K562 (cell line): ENCODE measurements around the gene MBD3L4. TPM values are rescaled to one million over a fixed set of nuclear protein-coding genes. Genes with fewer than 3 reads are reported as not detected.
A peak's percentile ranks its signal among the peaks of the same experiment; 100 is the strongest.

Experiments
- DNMT1 ChIP-seq: fragments of 450-650 bp; IDR thresholded peaks from 2 replicates; pipeline ENCODE4 v1.6.1; 2016; ENCODE audit warnings: antibody characterized with exemption, mild to moderate bottlenecking
- FOXK2 ChIP-seq, 2 experiments: fragments of 450-650 bp; IDR thresholded peaks in 1 of 2; conservative IDR thresholded peaks in 1 of 2; 2 replicates each; pipeline ENCODE4 v1.6.1; 2016; ENCODE audit warnings: low read depth in 2 of 2, mild to moderate bottlenecking in 1 of 2
- LCOR ChIP-seq: sonication (generic); formaldehyde crosslinking; IDR thresholded peaks from 2 replicates; pipeline ENCODE4 v1.8.0; 2022; ENCODE audit warnings: mild to moderate bottlenecking, missing genetic modification reagents
- MCM2 ChIP-seq: fragments of 450-650 bp; IDR thresholded peaks from 2 replicates; pipeline ENCODE4 v1.6.1; 2017; ENCODE audit warnings: low read depth, mild to moderate bottlenecking
- MED1 ChIP-seq: sonication (generic); formaldehyde crosslinking; IDR thresholded peaks from 2 replicates; pipeline ENCODE4 v1.8.1; 2023; ENCODE audit warnings: missing genetic modification reagents, borderline replicate concordance
- PHB ChIP-seq: fragments of 250-450 bp; sonication (Bioruptor Pico); IDR thresholded peaks from 2 replicates; pipeline ENCODE4 v1.5.0; 2021
- RB1 ChIP-seq: fragments of 450-650 bp; IDR thresholded peaks from 2 replicates; pipeline ENCODE4 v1.6.1; 2017; ENCODE audit warnings: low read depth, mild to moderate bottlenecking
- SAP30 ChIP-seq: fragments of 200-600 bp; sonication (generic); IDR thresholded peaks from 2 replicates; pipeline ENCODE4 v1.6.1; 2012; ENCODE audit warnings: borderline replicate concordance, low read depth, mild to moderate bottlenecking, moderate library complexity, low read length, control low read depth, inconsistent platforms; ENCODE audit not compliant: insufficient read depth, poor library complexity, severe bottlenecking
- SMC3 ChIP-seq: conservative IDR thresholded peaks from 2 replicates; pipeline ENCODE4 v1.6.1; 2011; ENCODE audit warnings: low read depth, low read length, improper control_type of control experiment; ENCODE audit not compliant: insufficient read depth
- ZFP30 ChIP-seq: fragments of 250-450 bp; sonication (Bioruptor Pico); IDR thresholded peaks from 2 replicates; pipeline ENCODE4 v1.8.0; 2022; ENCODE audit warnings: moderate library complexity, mild to moderate bottlenecking, inconsistent platforms, borderline replicate concordance
- ZNF41 ChIP-seq: fragments of 250-450 bp; sonication (Bioruptor Pico); conservative IDR thresholded peaks from 2 replicates; pipeline ENCODE4 v1.4.0; 2020; ENCODE audit warnings: mild to moderate bottlenecking
- polyA plus RNA-seq, 8 experiments: library from polyadenylated mRNA; depleted of rRNA in 4 of 8; stranded (reverse) in 5 of 8; unstranded in 3 of 8; fragments of >200 nt; fragmentation: Nextera tagmentation in 2 of 8; fragmentation: Illumina TruSeq in 1 of 8; extraction: Ambion mirVana in 2 of 8; extraction: Trizol in 1 of 8; gene quantifications; 2 replicates each; pipeline versions ENCODE4 v1.2.1 to v1.2.3, GENCODE V29; 2011 to 2014; ENCODE audit warnings: inconsistent platforms in 1 of 8, missing spikeins in 1 of 8
- total RNA-seq, 7 experiments: library from RNA; depleted of rRNA in 6 of 7; stranded (reverse); fragments of >200 nt in 6 of 7; fragmentation: Illumina TruSeq in 2 of 7; extraction: Trizol in 2 of 7; gene quantifications; 2 replicates each; pipeline versions ENCODE4 v1.2.1 to v1.2.3, GENCODE V29; 2011 to 2021; ENCODE audit warnings: low replicate concordance in 1 of 7
- TF ChIP-seq, protein P1 (sequence below): fragments of 250-450 bp; sonication (Bioruptor Pico); IDR thresholded peaks from 2 replicates; pipeline ENCODE4 v1.8.0; 2021; ENCODE audit warnings: mild to moderate bottlenecking, moderate library complexity
- TF ChIP-seq, protein P2 (sequence below): fragments of 450-650 bp; IDR thresholded peaks from 2 replicates; pipeline ENCODE4 v1.6.1; 2016; ENCODE audit warnings: low read depth
- TF ChIP-seq, protein P3 (sequence below): fragments of 450-650 bp; IDR thresholded peaks from 2 replicates; pipeline ENCODE4 v1.6.1; 2016
- TF ChIP-seq, protein P4 (sequence below): fragments of 250-450 bp; sonication (Bioruptor Pico); IDR thresholded peaks from 2 replicates; pipeline ENCODE4 v1.4.0; 2020; ENCODE audit warnings: mild to moderate bottlenecking, moderate library complexity

MBD3L4 gene
- total and polyA plus RNA-seq, 9 of the 15 experiments (the other 6 are each of a cell fraction or from before 2014, with no cell fraction given): not detected

DNA sequence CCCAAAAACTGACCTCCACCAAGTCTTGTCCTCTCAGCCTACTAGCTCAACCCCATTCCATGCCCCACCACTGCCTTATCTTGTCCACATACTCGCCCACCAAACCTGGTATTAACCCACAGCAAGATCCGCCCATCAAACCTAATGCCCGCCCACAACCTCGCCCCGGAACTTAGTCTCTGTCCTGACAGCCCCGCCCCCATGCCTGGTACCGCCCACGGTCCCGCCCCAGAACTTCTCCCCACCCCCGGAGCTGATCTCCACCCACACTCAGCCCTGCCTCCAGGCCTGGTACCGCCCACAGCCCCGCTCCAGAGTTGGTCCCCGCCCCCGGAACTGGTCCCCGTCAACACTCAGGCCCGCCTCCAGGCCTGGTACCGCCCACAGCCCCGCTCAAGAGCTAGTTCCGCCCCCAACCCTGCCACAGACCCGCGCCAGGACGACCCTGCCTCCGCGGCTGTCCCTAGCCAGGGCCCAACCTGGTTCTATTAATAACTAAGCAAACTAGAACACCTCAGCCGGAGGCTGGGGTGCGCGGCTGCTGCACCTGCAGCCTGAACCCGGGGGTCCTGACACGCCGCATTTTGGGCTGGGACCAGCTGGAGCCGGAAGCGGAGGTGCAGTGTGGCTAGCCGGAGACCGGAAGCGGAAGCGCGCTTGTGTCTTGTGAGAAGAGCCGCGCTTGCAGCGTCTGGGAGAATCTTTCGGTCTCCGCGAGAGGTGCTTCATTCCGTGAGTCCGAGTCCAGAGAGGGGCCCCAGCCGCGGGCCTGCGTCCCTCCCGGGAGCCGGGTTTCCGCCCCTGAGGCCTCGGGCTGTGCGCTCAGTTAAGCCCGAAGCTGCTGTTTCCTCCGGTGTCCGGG lies 29.3 kb upstream of the MBD3L4 start, which contains the start of gene ZNF557 (continued):
- TF ChIP-seq, protein P1, sequence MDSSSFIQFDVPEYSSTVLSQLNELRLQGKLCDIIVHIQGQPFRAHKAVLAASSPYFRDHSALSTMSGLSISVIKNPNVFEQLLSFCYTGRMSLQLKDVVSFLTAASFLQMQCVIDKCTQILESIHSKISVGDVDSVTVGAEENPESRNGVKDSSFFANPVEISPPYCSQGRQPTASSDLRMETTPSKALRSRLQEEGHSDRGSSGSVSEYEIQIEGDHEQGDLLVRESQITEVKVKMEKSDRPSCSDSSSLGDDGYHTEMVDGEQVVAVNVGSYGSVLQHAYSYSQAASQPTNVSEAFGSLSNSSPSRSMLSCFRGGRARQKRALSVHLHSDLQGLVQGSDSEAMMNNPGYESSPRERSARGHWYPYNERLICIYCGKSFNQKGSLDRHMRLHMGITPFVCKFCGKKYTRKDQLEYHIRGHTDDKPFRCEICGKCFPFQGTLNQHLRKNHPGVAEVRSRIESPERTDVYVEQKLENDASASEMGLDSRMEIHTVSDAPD (CRISPR knock-in tag): no peak
- TF ChIP-seq MCM2: no peak
- TF ChIP-seq, protein P2, sequence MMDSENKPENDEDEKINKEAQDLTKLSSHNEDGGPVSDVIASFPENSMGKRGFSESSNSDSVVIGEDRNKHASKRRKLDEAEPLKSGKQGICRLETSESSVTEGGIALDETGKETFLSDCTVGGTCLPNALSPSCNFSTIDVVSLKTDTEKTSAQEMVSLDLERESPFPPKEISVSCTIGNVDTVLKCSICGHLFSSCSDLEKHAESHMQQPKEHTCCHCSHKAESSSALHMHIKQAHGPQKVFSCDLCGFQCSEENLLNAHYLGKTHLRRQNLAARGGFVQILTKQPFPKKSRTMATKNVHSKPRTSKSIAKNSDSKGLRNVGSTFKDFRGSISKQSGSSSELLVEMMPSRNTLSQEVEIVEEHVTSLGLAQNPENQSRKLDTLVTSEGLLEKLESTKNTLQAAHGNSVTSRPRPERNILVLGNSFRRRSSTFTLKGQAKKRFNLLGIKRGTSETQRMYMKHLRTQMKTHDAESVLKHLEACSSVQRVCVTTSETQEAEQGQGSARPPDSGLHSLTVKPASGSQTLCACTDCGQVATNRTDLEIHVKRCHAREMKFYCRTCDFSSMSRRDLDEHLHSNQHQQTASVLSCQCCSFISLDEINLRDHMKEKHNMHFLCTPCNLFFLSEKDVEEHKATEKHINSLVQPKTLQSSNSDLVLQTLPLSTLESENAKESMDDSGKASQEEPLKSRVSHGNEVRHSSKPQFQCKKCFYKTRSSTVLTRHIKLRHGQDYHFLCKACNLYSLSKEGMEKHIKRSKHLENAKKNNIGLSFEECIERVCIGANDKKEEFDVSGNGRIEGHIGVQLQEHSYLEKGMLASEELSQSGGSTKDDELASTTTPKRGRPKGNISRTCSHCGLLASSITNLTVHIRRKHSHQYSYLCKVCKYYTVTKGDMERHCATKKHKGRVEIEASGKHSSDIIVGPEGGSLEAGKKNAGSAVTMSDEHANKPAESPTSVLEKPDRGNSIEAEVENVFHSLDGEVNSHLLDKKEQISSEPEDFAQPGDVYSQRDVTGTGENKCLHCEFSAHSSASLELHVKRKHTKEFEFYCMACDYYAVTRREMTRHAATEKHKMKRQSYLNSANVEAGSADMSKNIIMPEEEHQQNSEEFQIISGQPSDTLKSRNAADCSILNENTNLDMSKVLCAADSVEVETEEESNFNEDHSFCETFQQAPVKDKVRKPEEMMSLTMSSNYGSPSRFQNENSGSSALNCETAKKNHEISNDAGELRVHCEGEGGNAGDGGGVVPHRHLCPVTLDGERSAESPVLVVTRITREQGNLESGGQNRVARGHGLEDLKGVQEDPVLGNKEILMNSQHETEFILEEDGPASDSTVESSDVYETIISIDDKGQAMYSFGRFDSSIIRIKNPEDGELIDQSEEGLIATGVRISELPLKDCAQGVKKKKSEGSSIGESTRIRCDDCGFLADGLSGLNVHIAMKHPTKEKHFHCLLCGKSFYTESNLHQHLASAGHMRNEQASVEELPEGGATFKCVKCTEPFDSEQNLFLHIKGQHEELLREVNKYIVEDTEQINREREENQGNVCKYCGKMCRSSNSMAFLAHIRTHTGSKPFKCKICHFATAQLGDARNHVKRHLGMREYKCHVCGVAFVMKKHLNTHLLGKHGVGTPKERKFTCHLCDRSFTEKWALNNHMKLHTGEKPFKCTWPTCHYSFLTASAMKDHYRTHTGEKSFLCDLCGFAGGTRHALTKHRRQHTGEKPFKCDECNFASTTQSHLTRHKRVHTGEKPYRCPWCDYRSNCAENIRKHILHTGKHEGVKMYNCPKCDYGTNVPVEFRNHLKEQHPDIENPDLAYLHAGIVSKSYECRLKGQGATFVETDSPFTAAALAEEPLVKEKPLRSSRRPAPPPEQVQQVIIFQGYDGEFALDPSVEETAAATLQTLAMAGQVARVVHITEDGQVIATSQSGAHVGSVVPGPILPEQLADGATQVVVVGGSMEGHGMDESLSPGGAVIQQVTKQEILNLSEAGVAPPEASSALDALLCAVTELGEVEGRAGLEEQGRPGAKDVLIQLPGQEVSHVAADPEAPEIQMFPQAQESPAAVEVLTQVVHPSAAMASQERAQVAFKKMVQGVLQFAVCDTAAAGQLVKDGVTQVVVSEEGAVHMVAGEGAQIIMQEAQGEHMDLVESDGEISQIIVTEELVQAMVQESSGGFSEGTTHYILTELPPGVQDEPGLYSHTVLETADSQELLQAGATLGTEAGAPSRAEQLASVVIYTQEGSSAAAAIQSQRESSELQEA: no peak
- peak; percentile 42; the same call in 1 of the 2 replicates for TF ChIP-seq RB1
- TF ChIP-seq SAP30: peak; percentile 92
- TF ChIP-seq LCOR (CRISPR knock-in tag): peak; percentile 76
- TF ChIP-seq FOXK2 (conservative IDR thresholded peaks at IDR 0.05 in 1 of 2, IDR thresholded peaks at IDR 0.05 in 1 of 2; ENCODE audit: low read depth in 2 of 2): peak; percentile 79 to 82; a peak in 3 of 4 replicates
- TF ChIP-seq ZFP30 (CRISPR knock-in tag): no peak
- TF ChIP-seq, protein P3, sequence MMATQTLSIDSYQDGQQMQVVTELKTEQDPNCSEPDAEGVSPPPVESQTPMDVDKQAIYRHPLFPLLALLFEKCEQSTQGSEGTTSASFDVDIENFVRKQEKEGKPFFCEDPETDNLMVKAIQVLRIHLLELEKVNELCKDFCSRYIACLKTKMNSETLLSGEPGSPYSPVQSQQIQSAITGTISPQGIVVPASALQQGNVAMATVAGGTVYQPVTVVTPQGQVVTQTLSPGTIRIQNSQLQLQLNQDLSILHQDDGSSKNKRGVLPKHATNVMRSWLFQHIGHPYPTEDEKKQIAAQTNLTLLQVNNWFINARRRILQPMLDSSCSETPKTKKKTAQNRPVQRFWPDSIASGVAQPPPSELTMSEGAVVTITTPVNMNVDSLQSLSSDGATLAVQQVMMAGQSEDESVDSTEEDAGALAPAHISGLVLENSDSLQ: peak; percentile 89
- TF ChIP-seq ZNF41 (CRISPR knock-in tag): no peak
- TF ChIP-seq SMC3: no peak
- no peak for TF ChIP-seq PHB (CRISPR knock-in tag)
- TF ChIP-seq DNMT1: no peak
- TF ChIP-seq, protein P4, sequence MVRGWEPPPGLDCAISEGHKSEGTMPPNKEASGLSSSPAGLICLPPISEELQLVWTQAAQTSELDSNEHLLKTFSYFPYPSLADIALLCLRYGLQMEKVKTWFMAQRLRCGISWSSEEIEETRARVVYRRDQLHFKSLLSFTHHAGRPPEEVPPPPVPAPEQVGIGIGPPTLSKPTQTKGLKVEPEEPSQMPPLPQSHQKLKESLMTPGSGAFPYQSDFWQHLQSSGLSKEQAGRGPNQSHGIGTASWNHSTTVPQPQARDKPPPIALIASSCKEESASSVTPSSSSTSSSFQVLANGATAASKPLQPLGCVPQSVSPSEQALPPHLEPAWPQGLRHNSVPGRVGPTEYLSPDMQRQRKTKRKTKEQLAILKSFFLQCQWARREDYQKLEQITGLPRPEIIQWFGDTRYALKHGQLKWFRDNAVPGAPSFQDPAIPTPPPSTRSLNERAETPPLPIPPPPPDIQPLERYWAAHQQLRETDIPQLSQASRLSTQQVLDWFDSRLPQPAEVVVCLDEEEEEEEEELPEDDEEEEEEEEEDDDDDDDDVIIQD (CRISPR knock-in tag): no peak
- no peak for TF ChIP-seq MED1 (CRISPR knock-in tag)
